ENCODE measurements around the gene SOHLH2. TPM values are rescaled to one million over a fixed set of nuclear protein-coding genes. Genes with fewer than 3 reads are reported as not detected.

SOHLH2 gene, protein sequence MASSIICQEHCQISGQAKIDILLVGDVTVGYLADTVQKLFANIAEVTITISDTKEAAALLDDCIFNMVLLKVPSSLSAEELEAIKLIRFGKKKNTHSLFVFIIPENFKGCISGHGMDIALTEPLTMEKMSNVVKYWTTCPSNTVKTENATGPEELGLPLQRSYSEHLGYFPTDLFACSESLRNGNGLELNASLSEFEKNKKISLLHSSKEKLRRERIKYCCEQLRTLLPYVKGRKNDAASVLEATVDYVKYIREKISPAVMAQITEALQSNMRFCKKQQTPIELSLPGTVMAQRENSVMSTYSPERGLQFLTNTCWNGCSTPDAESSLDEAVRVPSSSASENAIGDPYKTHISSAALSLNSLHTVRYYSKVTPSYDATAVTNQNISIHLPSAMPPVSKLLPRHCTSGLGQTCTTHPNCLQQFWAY
- total RNA-seq: not detected

DNA sequence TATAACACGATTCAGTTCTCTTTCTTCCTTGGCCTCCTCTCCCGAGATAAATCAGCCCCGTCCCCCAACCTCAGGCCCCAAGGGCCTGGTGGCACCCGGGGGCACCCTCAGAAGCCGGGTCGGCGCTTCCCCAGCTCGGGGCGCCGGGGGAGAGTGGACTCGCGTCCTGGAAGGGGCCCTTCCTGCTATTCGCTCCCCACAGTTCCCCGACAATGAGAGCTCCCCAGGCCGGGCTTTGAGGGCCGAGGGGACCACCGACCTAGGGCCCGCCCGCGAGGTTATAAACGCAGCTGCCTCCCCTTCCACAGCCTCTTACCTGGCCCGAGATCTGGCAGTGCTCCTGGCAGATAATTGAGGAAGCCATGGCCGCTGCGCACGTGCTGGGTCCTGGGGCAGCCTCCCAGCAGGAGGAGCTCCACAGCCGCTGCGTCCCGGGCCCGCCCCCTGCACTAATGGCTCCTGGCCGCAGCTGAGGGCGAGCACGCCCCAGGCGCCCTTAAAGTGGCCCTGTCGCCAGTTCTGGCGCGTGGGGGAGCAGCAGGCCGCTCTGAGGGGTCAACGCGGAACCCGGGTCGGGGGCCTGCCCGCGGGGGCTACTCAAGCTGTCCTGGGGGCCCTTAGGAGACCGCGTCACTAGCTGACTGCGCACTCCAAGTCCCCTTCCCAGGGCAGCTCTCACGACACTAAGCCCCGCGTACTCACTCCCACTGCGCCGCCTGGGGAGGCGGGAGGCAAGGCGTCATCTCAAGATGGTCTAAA is at the start of gene SOHLH2:
SOHLH2 (minus strand) TSS at position 394 of the 759 bp plus-strand sequence; CDS start at position 364, 30 bp downstream.
- no peak for DNase-seq (ENCODE audit: low spot score)
- TF ChIP-seq, protein P1, sequence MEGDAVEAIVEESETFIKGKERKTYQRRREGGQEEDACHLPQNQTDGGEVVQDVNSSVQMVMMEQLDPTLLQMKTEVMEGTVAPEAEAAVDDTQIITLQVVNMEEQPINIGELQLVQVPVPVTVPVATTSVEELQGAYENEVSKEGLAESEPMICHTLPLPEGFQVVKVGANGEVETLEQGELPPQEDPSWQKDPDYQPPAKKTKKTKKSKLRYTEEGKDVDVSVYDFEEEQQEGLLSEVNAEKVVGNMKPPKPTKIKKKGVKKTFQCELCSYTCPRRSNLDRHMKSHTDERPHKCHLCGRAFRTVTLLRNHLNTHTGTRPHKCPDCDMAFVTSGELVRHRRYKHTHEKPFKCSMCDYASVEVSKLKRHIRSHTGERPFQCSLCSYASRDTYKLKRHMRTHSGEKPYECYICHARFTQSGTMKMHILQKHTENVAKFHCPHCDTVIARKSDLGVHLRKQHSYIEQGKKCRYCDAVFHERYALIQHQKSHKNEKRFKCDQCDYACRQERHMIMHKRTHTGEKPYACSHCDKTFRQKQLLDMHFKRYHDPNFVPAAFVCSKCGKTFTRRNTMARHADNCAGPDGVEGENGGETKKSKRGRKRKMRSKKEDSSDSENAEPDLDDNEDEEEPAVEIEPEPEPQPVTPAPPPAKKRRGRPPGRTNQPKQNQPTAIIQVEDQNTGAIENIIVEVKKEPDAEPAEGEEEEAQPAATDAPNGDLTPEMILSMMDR (IDR thresholded peaks at IDR 0.05): no peak
- no peak for ATAC-seq (ENCODE audit: low FRiP score)

DNA sequence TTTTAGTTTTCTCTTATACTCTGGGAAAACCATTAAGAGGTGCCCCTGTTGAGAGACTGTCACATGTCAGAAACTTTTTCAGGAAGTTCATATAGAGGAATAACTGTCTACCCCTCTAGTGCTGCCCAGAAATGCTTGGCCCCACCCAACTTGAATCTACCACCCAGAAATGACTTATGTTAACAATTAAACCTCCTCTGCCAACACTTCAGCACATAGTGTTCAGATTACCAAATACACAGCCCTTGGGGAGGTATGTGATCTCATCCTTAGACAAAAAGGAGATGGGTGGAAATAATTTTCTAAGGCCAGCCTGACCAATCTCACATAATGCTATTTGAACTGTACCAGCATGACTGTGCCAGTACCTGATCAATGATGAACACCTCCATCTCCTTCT is 47.6 kb upstream of the SOHLH2 start:
- TF ChIP-seq, protein P1 (IDR thresholded peaks at IDR 0.05): no peak
- no peak for ATAC-seq (ENCODE audit: low FRiP score)
- no peak for DNase-seq (ENCODE audit: low spot score)

DNA sequence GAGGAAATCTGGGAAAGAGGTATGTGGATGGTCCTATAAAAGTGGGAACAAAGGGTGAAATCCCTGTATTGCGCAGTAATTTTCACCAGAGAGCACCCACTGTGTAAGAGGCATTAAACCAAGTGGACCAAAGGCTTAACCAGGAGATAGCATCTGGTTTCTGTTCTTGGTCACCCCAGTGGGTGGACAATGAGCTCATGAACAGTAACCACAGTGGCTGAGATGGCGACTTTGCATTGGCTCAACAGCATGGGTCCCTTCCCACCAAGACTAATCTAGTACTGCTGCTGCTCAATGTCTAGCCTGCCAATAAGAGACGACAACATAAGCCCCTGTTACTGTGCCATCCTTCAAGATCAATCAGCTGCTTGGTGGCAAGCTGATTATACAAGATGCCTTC is 46.7 kb upstream of the SOHLH2 start:
- DNase-seq (ENCODE audit: low spot score) (no peak), ATAC-seq (ENCODE audit: low FRiP score) (no peak)
- TF ChIP-seq, protein P1 (IDR thresholded peaks at IDR 0.05): no peak

DNA sequence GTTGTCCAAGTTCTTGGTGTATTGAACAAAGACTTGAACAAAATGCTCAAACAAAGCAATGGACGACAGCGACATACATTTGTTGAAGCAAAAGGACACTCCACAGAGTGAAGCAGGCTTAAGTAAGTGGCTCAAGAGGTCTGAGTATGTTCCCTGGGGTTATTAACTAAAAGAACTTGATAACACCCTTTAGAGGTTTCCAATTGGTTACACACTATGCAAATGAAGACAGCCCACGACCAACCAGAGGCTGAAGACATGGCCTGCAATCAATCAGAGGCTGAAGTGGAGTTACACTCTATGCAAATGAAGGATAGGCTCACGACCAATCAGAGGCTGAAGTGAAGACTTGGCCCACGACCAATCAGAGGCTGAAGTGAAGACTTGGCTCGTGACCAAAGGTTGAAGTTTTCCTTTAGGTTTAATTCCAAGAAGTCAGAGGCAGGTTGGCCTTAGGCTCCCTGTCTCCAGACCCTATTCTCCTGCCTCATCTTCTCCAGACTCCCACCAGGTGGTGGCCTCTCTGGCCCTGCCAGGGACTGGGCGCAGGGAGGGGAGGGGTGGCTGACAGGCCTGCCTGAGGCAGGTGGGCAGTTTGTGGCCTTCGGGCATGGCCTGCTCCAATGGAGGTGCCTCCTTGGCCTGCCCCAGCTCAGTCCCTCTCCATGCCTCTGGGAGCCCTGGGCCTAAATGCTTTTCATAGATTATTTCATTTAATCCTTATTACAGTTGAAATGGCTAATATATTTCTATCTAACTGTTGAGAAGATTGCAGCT is 45.2 kb upstream of the SOHLH2 start:
- no peak for ATAC-seq (ENCODE audit: low FRiP score)

DNA sequence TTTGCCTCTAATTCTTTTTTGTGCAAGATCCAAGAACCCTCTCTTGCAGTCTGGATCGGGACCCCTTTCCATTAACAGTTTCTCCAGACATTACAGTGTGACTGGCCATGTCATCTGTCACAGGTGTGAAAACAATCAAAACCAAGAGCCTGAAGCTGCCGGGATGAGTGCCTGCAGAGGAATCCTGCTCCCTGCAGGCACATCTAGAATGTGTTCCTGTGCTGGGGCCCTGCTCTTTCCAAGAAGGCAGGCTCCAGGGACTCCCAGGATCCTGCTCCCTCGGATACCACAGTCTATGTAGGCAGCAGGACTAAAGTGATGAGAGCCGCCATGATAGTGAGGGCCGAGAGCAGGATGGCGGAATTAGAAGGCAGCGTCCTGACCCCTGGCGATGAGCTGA is 44.5 kb upstream of the SOHLH2 start:
- TF ChIP-seq, protein P1 (IDR thresholded peaks at IDR 0.05): no peak
- DNase-seq (ENCODE audit: low spot score): no peak
- ATAC-seq (ENCODE audit: low FRiP score): no peak

More for the DNA sequence above, 45.2 kb upstream of the SOHLH2 start:
- no peak for DNase-seq (ENCODE audit: low spot score)
- TF ChIP-seq, protein P1 (IDR thresholded peaks at IDR 0.05): no peak

DNA sequence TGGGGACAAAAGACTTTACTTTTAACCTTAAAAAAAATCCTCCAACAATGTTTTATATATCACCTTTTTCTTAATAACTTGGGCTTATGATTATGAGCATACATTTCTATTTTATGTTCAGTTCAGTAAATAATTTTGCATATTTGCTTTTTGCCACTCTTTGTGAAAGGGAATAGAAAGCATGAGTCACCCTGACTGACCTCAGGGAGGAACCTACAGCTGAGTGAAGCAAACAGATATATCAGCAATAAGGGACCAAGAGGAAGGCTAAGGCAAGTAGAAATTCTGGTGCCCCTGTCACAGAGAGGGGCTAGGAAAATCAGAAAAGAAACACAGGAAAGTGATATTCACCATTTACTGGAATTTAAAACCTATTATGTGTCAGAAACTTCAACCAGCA is 37.2 kb upstream of the SOHLH2 start:
- ATAC-seq (ENCODE audit: low FRiP score) (no peak), DNase-seq (ENCODE audit: low spot score) (no peak)
- TF ChIP-seq, protein P1 (IDR thresholded peaks at IDR 0.05): no peak

Data from omental fat pad (tissue), 4 donors.